Prostate gland (tissue), 2 donors: Measurements from ENCODE around the gene GREB1.

Experiments
- CTCF ChIP-seq, 4 experiments: fragments of 200-600 bp in 2 of 4; fragments of 450-650 bp in 2 of 4; sonication (generic) in 2 of 4; IDR thresholded peaks; 1 replicate in 3 of 4; 2 replicates in 1 of 4; pipeline ENCODE4 v1.5.1; 2016 to 2019; ENCODE audit warnings: antibody characterized with exemption in 4 of 4, mild to moderate bottlenecking in 2 of 4, moderate library complexity in 2 of 4
- POLR2A ChIP-seq: fragments of 450-650 bp; IDR thresholded peaks from one replicate; pipeline ENCODE4 v1.6.1; 2016; ENCODE audit warnings: antibody characterized with exemption, mild to moderate bottlenecking

GRCh38 chr2:11589316-11589940, 55.6 kb downstream of the GREB1 start:
- TF ChIP-seq POLR2A = no peak
- TF ChIP-seq CTCF (IDR thresholded peaks at IDR 0.05) = no peak
